ENCODE results near the gene GGN. TPM values are rescaled to one million over a fixed set of nuclear protein-coding genes. Genes with fewer than 3 reads are reported as not detected.

Gene GGN
- total and polyA plus RNA-seq, 9 of the 15 experiments (the other 6 are each of a cell fraction or from before 2014, with no cell fraction given): 0.15 to 0.33 TPM; not detected in 7

DNA sequence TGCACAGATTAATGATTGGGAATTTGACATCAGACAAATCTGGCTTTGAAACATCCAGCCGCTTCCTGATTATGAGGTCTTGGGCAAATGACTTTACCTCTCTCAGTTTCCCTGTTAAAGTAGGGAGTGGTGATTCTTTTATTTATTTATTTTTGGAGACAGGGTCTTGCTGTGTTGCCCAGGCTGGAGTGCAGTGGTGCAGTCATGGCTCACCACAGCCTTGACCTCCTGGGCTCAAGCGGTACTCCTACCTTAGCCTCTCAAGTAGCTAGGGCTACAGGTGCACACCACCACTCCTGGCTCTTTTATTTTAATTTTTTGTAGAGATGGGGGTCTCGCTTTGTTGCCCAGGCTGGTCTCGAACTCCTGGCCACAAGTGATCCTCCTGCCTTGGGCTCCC, 10.8 kb downstream of the GGN start:
- 98% methylated on average over 4 of the region's 4 CpGs for WGBS (ENCODE audit: insufficient coverage, low coverage, missing lambda C conversion rate)
- FAIRE-seq: no peak
- Histone ChIP-seq H3K9me3 (replicated peaks; ENCODE audit: control insufficient read depth, insufficient read depth, low read depth, low read length) (no peaks in the 10 kb centered on the region; the same call in 1 of the 2 replicates), H4K20me1 (replicated peaks; ENCODE audit: control insufficient read depth, insufficient read depth, low read length) (peaks cover 16% of the 10 kb centered on the region), H3K4me2 (ENCODE audit: insufficient read depth, low read length) (no peak overlapping the region), H2AFZ (ENCODE audit: low read depth, low read length) (no peak overlapping the region), H3K9ac (ENCODE audit: insufficient read depth in 1 of 2, low read depth in 2 of 2, low read length in 2 of 2) (no peak overlapping the region), H3K4me3 (no peak overlapping the region), H3K36me3 (ENCODE audit: control insufficient read depth, insufficient read depth, low read length) (peaks cover 64% of the 10 kb centered on the region), H3K9me1 (ENCODE audit: control insufficient read depth, insufficient read depth, low read length) (no peaks in the 10 kb centered on the region), H3K27ac (ENCODE audit: extremely low read depth, low read depth, low read length) (no peak overlapping the region), H3K4me1 (replicated peaks in 1 of 2; ENCODE audit: control insufficient read depth in 2 of 2, insufficient read depth in 2 of 2, low read length in 2 of 2) (peaks cover 4 to 13% of the 10 kb centered on the region in 2 experiments; a peak in 4 of 5 replicates), H3K79me2 (ENCODE audit: control insufficient read depth, insufficient read depth, low read length) (peaks cover 46% of the 10 kb centered on the region), H3K27me3 (ENCODE audit: control insufficient read depth in 2 of 2, insufficient read depth in 2 of 2, low read length in 2 of 2) (no peaks in the 10 kb centered on the region)
- intact Hi-C loops (cut with micrococcal nuclease) (no loop called here), in situ Hi-C loops (cut with MboI) (no loop called here)
- ChIA-PET POLR2A (interaction anchor here (0.6 to 2.0 kb wide), 2 partner anchors 11 to 143 kb away, joined by 3 to 6 read pairs; partner anchors contain the start of gene GGN), CTCF (ENCODE audit: low intra/inter-chr PET ratio) (no interaction called here)
- TF ChIP-seq RBM25 (IDR thresholded peaks at IDR 0.05; ENCODE audit: low read depth, low read length, severe bottlenecking) (peak; percentile 11), ZNF121 (CRISPR knock-in tag; conservative IDR thresholded peaks at IDR 0.05) (peak; percentile 70), GATAD2A (IDR thresholded peaks at IDR 0.05) (no peak)
- no TSS peak for BruUV-seq (replicated peaks)
- DNase-seq (ENCODE audit: extremely low read depth in 1 of 4, low spot score in 3 of 4): no peak
- ATAC-seq: no peak

DNA sequence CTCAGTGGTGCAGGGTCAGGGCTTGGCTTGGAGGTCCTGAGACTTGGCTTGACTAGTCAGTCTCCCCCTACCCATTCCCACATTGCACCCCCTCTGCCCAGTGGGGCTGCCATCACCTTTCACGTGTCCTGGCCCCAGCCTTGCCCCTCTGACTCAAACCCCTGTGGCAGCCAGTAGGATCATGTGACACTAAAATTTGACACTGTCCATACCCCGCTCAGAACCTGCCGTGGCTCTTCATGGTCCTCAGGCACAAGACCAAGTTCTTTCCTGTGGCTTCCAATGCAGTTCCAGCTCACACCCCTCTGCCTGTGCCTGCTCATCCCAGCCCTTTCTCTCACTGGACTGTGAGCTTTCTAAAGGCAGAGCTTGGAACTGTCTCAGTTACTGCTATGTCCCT, 11.3 kb downstream of the GGN start:
- intact Hi-C loops (cut with micrococcal nuclease): no loop called here
- no peaks in the 10 kb centered on the region for H3K27me3 ChIP-seq (ENCODE audit: control insufficient read depth in 2 of 2, insufficient read depth in 2 of 2, low read length in 2 of 2)
- H3K4me2 ChIP-seq (ENCODE audit: insufficient read depth, low read length): no peak overlapping the region; the same call in 1 of the 2 replicates
- peak overlapping the region; percentile 88; the same call in 1 of the 2 replicates for H3K4me3 ChIP-seq
- peaks cover 4 to 13% of the 10 kb centered on the region in 2 experiments; a peak in 4 of 5 replicates for H3K4me1 ChIP-seq (replicated peaks in 1 of 2; ENCODE audit: control insufficient read depth in 2 of 2, insufficient read depth in 2 of 2, low read length in 2 of 2)
- TF ChIP-seq SREBF2 (CRISPR knock-in tag; IDR thresholded peaks at IDR 0.05): no peak
- TF ChIP-seq, protein P1, sequence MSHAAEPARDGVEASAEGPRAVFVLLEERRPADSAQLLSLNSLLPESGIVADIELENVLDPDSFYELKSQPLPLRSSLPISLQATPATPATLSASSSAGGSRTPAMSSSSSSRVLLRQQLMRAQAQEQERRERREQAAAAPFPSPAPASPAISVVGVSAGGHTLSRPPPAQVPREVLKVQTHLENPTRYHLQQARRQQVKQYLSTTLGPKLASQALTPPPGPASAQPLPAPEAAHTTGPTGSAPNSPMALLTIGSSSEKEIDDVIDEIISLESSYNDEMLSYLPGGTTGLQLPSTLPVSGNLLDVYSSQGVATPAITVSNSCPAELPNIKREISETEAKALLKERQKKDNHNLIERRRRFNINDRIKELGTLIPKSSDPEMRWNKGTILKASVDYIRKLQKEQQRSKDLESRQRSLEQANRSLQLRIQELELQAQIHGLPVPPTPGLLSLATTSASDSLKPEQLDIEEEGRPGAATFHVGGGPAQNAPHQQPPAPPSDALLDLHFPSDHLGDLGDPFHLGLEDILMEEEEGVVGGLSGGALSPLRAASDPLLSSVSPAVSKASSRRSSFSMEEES (CRISPR knock-in tag; IDR thresholded peaks at IDR 0.05): peak; percentile 43
- DNase-seq (ENCODE audit: extremely low read depth in 1 of 4, low spot score in 3 of 4): no peak
- FAIRE-seq: no peak
- peak overlapping the region; percentile 93 to 98; a peak in 2 of 4 replicates for H3K9ac ChIP-seq (ENCODE audit: insufficient read depth in 1 of 2, low read depth in 2 of 2, low read length in 2 of 2)
- peaks cover 59% of the 10 kb centered on the region for H3K36me3 ChIP-seq (ENCODE audit: control insufficient read depth, insufficient read depth, low read length)
- ChIA-PET CTCF (ENCODE audit: low intra/inter-chr PET ratio) (no interaction called here), POLR2A (interaction anchor here (1.2 to 3.8 kb wide), 2 partner anchors 9 to 11 kb away, joined by 6 to 27 read pairs; partner anchors contain the start of gene GGN)
- in situ Hi-C loops (cut with MboI): no loop called here
- H3K9me3 ChIP-seq (replicated peaks; ENCODE audit: control insufficient read depth, insufficient read depth, low read depth, low read length): no peaks in the 10 kb centered on the region; the same call in 1 of the 2 replicates
- no peak overlapping the region for H3K27ac ChIP-seq (ENCODE audit: extremely low read depth, low read depth, low read length)
- no TSS peak for BruUV-seq (replicated peaks)
- H3K9me1 ChIP-seq (ENCODE audit: control insufficient read depth, insufficient read depth, low read length): no peaks in the 10 kb centered on the region
- 88% methylated on average over 3 of the region's 3 CpGs for WGBS (ENCODE audit: insufficient coverage, low coverage, missing lambda C conversion rate)
- peaks cover 46% of the 10 kb centered on the region for H3K79me2 ChIP-seq (ENCODE audit: control insufficient read depth, insufficient read depth, low read length)
- no peak for ATAC-seq
- H2AFZ ChIP-seq (ENCODE audit: low read depth, low read length): no peak overlapping the region
- H4K20me1 ChIP-seq (replicated peaks; ENCODE audit: control insufficient read depth, insufficient read depth, low read length): peaks cover 16% of the 10 kb centered on the region

All from K562 (cell line).